ENCODE data around the gene C4A.
"Not testable (repeated sequence)": the region's sequence is repeated elsewhere in the genome, so short reads cannot be mapped to it uniquely, and the experiment has no call there.

Gene C4A

DNA sequence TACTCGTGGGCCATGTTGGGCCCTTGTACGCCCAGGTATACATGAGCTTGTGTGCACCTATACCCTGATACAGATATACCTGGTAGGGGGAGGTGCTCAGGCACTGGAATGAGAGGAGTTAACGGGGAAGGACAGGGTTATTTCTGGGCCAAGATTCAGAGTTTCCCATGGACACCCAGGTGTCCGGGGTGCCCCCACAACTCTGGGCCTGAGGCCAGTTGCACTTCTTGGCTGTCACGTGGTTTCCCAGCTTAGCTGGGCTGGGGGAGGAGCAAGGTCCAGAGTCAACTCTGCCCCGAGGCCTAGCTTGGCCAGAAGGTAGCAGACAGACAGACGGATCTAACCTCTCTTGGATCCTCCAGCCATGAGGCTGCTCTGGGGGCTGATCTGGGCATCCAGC, at the start of gene C4A:
TSS of gene C4A (plus strand) at position 314 of the 400 bp plus-strand sequence. CDS start at position 365, 51 bp downstream.
- DNase-seq: not testable (repeated sequence)

GRCh38 chr6:31932137-31932536, 49.7 kb upstream of the C4A start:
- DNase-seq: not testable (repeated sequence)

DNA sequence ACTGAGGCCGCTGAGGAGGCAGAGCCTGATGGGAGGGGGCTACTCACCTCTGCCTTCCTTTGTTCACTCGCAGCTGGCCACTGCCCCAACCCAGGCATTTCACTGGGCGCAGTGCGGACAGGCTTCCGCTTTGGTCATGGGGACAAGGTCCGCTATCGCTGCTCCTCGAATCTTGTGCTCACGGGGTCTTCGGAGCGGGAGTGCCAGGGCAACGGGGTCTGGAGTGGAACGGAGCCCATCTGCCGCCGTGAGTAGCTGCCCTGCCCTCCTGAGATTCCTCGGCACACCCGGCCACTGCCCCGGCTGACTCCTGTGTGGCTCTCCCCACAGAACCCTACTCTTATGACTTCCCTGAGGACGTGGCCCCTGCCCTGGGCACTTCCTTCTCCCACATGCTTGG, 48.3 kb upstream of the C4A start:
- no peak for DNase-seq

- DNase-seq: no peak
These were observed 46.8 kb upstream of the C4A start for GRCh38 chr6:31935021-31935420.

GRCh38 chr6:31935823-31936222, 46.0 kb upstream of the C4A start:
- DNase-seq: no peak

DNA sequence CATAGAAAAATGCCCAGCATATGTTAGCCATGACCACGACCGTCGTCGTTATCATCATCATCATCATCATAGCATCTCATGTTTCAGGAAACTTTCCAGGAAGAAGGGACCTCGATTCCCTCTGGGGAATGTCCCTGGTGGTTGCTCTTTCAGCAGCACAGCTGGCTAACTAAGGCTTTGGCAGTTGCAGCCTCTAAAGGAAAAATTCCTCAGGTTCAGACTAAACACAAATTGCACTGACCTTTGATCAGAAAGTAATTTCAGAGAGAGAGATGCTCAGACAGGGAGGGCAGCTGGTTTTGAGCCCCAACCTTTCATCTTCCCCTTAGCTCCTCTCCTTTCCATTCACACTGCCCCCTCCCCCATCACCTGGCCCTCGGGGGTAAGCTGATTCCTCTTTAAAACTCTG, 41.6 kb upstream of the C4A start:
- DNase-seq: no peak

DNA sequence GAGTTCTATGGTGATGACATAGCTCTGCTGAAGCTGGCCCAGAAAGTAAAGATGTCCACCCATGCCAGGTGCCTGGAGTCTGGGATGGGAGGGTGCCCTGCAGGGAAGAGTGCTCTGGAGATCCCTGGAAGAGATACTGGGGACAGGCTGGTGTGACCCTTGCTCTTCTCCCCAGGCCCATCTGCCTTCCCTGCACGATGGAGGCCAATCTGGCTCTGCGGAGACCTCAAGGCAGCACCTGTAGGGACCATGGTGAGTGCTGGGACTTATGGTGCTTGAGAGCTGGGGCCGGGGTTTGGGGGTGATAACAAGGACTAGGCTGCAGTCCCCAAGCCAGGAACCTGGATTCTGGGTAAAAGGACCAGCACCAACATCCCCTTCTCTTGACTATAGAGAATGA, 38.1 kb upstream of the C4A start:
- no peak for DNase-seq

DNA sequence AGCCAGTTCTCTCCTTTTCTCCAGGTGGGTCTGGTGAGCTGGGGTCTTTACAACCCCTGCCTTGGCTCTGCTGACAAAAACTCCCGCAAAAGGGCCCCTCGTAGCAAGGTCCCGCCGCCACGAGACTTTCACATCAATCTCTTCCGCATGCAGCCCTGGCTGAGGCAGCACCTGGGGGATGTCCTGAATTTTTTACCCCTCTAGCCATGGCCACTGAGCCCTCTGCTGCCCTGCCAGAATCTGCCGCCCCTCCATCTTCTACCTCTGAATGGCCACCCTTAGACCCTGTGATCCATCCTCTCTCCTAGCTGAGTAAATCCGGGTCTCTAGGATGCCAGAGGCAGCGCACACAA, 36.7 kb upstream of the C4A start:
- DNase-seq: no peak

DNA sequence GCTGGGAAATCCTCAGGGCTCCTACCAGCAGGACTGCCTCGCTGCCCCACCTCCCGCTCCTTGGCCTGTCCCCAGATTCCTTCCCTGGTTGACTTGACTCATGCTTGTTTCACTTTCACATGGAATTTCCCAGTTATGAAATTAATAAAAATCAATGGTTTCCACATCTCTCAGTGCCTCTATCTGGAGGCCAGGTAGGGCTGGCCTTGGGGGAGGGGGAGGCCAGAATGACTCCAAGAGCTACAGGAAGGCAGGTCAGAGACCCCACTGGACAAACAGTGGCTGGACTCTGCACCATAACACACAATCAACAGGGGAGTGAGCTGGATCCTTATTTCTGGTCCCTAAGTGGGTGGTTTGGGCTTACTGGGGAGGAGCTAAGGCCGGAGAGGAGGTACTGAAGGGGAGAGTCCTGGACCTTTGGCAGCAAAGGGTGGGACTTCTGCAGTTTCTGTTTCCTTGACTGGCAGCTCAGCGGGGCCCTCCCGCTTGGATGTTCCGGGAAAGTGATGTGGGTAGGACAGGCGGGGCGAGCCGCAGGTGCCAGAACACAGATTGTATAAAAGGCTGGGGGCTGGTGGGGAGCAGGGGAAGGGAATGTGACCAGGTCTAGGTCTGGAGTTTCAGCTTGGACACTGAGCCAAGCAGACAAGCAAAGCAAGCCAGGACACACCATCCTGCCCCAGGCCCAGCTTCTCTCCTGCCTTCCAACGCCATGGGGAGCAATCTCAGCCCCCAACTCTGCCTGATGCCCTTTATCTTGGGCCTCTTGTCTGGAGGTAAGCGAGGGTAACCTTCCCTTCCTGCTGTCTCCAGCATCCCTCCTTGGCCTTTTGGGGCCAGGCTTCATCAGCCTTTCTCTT, 36.1 kb upstream of the C4A start, which contains the start of gene CFB:
TSS of gene CFB (plus strand) at position 589 of the 863 bp plus-strand sequence. CDS start at position 716, 127 bp downstream.
- no peak for DNase-seq

- no peak for DNase-seq
These were observed 35.4 kb upstream of the C4A start for GRCh38 chr6:31946370-31946885.

- DNase-seq: no peak
These were observed 34.7 kb upstream of the C4A start for GRCh38 chr6:31947070-31947675.

DNA sequence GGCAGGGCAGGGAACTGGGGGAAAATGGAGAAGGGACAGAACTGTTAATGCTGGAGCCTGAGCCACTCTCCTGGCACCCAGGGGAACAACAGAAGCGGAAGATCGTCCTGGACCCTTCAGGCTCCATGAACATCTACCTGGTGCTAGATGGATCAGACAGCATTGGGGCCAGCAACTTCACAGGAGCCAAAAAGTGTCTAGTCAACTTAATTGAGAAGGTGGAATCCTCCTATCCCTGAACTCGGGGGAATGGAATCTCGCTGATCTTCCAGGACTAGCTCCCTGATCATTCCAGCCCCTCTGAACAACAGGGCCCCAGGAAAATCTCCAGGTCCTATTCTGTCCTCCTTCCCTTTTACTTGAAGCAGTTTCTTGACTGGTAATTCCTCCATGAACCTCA, 34.0 kb upstream of the C4A start:
- no peak for DNase-seq

GRCh38 chr6:31948306-31948705, 33.6 kb upstream of the C4A start:
- no peak for DNase-seq

DNA sequence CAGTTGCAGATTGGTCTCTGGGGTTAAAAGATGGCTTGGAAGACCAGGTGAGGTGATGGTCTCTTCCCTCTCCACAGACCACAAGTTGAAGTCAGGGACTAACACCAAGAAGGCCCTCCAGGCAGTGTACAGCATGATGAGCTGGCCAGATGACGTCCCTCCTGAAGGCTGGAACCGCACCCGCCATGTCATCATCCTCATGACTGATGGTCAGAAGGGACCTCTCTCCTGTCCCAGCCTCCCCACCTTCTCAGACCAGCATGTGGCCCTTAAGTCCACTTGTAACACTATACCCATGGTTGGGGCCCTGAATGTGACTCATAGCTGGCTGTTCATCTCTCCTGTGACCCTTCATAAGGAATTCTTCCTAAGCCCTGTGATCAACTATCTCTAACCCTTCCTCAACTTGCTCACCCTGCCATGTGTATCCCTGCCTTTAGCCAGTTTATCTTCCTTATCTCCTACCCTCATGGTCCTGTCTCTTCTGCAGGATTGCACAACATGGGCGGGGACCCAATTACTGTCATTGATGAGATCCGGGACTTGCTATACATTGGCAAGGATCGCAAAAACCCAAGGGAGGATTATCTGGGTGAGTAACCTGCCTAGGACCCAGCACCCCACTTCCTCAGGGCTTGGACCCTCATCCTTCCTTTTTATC, 33.0 kb upstream of the C4A start:
- DNase-seq: peak; percentile 52

DNA sequence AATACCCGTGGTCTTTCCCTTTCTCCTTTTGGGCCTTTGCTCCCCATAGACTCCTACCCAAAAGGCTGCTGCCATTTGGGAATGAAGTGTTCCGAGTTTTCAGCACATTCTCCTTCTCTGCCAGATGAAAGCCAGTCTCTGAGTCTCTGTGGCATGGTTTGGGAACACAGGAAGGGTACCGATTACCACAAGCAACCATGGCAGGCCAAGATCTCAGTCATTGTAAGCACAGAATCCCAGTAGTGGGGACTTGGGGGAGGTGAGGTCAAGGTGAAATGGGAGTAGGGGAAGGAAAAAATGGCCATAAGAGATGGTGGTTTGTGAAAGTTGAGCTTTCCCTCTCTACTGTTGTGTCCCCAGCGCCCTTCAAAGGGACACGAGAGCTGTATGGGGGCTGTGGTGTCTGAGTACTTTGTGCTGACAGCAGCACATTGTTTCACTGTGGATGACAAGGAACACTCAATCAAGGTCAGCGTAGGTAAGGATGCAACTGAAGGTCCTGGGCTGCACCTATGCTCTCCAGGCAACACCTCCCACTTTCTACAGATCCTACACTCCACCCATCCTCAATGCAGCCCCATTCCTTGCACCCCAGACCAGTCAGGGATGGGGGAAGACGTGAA, 31.8 kb upstream of the C4A start:
- DNase-seq: no peak

- DNase-seq: peak; percentile 55
These were observed 29.6 kb upstream of the C4A start for GRCh38 chr6:31952140-31952805.

DNA sequence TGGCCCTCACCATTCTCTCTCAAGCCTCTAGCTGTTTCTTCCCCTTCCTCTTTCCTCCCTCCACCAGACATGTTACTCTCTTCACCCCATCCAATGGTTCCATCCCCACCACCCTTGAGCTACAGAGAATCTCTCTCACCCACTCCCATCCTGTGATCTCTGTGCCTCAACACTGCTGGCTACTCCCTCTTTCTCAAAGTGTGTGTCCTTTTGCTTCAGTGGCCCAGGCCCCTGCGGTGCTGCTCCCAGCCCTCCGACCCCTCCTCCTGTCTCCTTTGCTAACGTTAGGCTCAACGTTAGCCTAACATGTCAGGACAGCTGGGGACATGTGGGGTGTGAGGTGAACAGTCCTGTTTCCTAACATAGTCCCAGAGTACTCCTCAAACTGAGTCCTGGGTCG, 29.0 kb upstream of the C4A start:
- DNase-seq: no peak

GRCh38 chr6:31954511-31954910, 27.3 kb upstream of the C4A start:
- no peak for DNase-seq

- no peak for DNase-seq
These were observed 25.1 kb upstream of the C4A start for GRCh38 chr6:31956796-31957195.

DNA sequence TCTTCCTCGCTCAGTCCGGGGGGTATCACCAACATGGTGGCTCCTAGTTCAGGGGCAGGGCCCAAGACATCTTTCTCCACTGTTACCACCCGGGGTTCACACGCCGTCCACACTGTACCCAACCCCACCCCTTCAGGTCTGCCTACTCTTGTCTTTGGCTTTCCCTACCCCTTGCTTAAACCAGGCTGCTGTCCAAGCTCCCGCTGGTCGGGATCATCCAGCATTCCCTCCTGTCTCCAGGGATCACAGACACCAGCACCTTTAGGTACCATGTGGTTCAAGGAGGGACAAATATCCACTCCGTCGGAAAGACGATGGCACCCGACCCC, 23.5 kb upstream of the C4A start:
- DNase-seq: peak; percentile 25

- peak; percentile 98 for DNase-seq
These were observed 22.8 kb upstream of the C4A start, which contains the start of the genes NELFE and SKIC2 for GRCh38 chr6:31958741-31959739. Gene NELFE (minus strand): TSS chr6:31958971. CDS start chr6:31958446, 525 bp downstream. Gene SKIC2 (plus strand): TSS chr6:31959175. CDS start chr6:31959193, 18 bp downstream.

Measured in hematopoietic multipotent progenitor cell treated with erythropoietin and hydrocortisone succinate and interleukin-3 and kit ligand, for 8 days (in vitro differentiated cells).